Right lung (tissue), 5 donors: Measurements from ENCODE around the gene SLC18A2. TPM values are rescaled to one million over a fixed set of nuclear protein-coding genes. Genes with fewer than 3 reads are reported as not detected.

Experiments
- DNase-seq, 2 donors: peaks; one replicate each; pipeline ENCODE4 v3.0.0-alpha.2; 2013
- polyA plus RNA-seq, 5 donors: library from polyadenylated mRNA; unstranded; fragments of 120-200 nt; gene quantifications; one replicate each; pipeline versions ENCODE4 v1.2.1 to v1.2.3, GENCODE V29; 2013; ENCODE audit warnings: inconsistent platforms in 1 of 5, low replicate concordance in 1 of 5; ENCODE audit not compliant: insufficient read length in 5 of 5, insufficient read depth in 1 of 5

SLC18A2 gene
- polyA plus RNA-seq, 5 donors, result 0.13 to 0.25 (median 0.18) TPM

GRCh38 chr10:117311261-117311660 lies 70.3 kb downstream of the SLC18A2 start:
- DNase-seq, result no peak

- no peak for DNase-seq
Measured at GRCh38 chr10:117312430-117312829, 71.5 kb downstream of the SLC18A2 start.

- no peak for DNase-seq
Measured at GRCh38 chr10:117313641-117314040, 72.7 kb downstream of the SLC18A2 start.

- no peak for DNase-seq
Measured at GRCh38 chr10:117316701-117317100, 75.8 kb downstream of the SLC18A2 start.

- no peak for DNase-seq
Measured at GRCh38 chr10:117318909-117319308, 78.0 kb downstream of the SLC18A2 start.

- no peak for DNase-seq
Measured at GRCh38 chr10:117320050-117320665, 79.2 kb downstream of the SLC18A2 start.

GRCh38 chr10:117322260-117322659 lies 81.3 kb downstream of the SLC18A2 start:
- DNase-seq, result no peak

GRCh38 chr10:117324367-117324766 lies 83.5 kb downstream of the SLC18A2 start:
- no peak for DNase-seq

- no peak for DNase-seq
Measured at GRCh38 chr10:117327262-117327661, 86.3 kb downstream of the SLC18A2 start.

Other genes with a start within 250 kb of the SLC18A2 start
- 10 to 100 TPM; 21.4 to 34.0 (median 28.5) TPM for gene SHTN1, start 235.9 kb upstream of the SLC18A2 start, polyA plus RNA-seq
- gene VAX1, start 102.8 kb upstream of the SLC18A2 start, polyA plus RNA-seq, result not detected
- gene KCNK18, start 43.6 kb upstream of the SLC18A2 start, polyA plus RNA-seq, result not detected
- gene PDZD8, start 134.3 kb downstream of the SLC18A2 start, polyA plus RNA-seq, result 10 to 100 TPM; 17.2 to 29.1 (median 27.5) TPM